GM12872 (cell line): Measurements from ENCODE around the gene WSB2.

Experiments used
- CTCF ChIP-seq: IDR thresholded peaks from 3 replicates; pipeline ENCODE4 v1.5.1; 2011; ENCODE audit warnings: low read depth, mild to moderate bottlenecking, low read length, moderate library complexity; ENCODE audit not compliant: insufficient read depth

Gene WSB2

GRCh38 chr12:118029166-118029565 lies 31.8 kb downstream of the WSB2 start:
- no peak for TF ChIP-seq CTCF

GRCh38 chr12:118025168-118025567 lies 35.8 kb downstream of the WSB2 start:
- no peak for TF ChIP-seq CTCF

- TF ChIP-seq CTCF = no peak
Observed at GRCh38 chr12:118023301-118023860, 37.6 kb downstream of the WSB2 start.

GRCh38 chr12:118022728-118023109 lies 38.3 kb downstream of the WSB2 start:
- TF ChIP-seq CTCF = no peak

GRCh38 chr12:118020036-118020435 lies 40.9 kb downstream of the WSB2 start:
- no peak for TF ChIP-seq CTCF

- TF ChIP-seq CTCF = no peak
Observed at GRCh38 chr12:118017926-118018325, 43.1 kb downstream of the WSB2 start.

GRCh38 chr12:118016424-118017264 lies 44.3 kb downstream of the WSB2 start, which contains the start of gene RFC5:
TSS of gene RFC5 (plus strand) at chr12:118016703. CDS start at chr12:118016828, 125 bp downstream.
- no peak for TF ChIP-seq CTCF
